NCI-H526 treated with DMSO at 0.1 percent for 48 hours (cell line): ENCODE results near the gene TRIM38.
"Not testable (repeated sequence)": the region's sequence is repeated elsewhere in the genome, so short reads cannot be mapped to it uniquely, and the experiment has no call there.

Experiments used
- DNase-seq: peaks from one replicate; lab custom pipeline; 2025; lab: John Stamatoyannopoulos, UW

TRIM38 gene

DNA sequence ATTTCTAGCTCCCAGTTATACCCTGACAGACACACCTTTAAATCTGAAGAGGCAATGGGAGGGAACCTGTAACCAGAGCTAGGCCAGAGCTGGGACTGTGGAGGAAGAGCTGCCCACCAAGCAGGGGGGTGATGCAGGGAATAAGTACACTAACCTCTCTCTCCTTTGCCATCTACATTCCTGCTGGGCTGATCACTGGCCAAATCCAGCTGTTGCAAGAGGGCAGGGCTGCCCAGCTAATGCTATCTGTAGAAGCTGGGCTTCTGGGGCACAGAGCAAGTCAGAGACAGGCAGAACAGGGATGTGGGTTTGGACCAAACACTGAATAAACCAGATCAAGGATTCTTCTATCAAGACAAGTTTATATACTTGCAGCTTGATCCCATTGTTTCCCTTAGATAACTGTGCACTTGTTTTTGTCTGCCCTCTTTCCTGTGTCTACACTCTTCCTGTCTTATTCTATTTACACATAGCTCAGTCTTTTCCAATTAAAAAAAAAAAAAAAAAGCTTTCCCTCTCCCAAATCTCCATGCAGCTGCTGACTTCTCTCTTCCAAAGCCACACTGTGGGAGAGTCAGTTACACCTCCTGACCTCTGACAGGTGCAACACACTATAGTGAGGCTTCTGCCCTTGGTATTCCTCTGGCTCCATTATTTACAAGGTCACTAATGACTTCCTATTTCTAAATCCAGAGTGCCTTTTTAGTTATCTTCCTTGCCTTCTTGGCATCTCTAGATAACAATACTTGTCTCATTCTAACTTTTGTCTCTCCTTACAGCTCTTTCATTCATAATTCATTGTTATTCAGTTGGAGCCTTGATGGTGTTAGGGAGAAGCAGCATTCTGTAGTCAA is 43.7 kb downstream of the TRIM38 start:
- DNase-seq = no peak

GRCh38 chr6:26006940-26007305 is 44.3 kb downstream of the TRIM38 start:
- not testable (repeated sequence) for DNase-seq

DNA sequence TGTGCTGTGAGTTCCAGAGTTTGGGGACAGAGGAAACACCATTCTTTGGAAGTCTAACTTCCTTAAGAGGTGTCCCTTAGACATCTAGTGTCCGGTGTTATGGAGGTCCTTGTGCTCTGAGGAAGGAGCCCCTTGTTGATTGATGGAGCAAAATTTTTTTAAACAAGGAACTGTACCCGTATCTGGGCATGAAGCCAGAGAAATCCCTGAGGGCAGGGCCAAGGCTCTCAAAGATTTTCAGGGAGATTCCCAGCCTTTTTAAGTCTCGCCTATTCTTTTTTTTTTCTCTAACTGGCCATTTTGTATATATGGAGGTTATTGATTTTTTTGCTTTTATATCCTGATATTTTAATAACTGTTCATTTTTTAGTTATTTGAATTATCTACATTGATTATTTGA is 45.9 kb downstream of the TRIM38 start:
- no peak for DNase-seq

- no peak for DNase-seq
Observed at GRCh38 chr6:26009817-26010216, 47.2 kb downstream of the TRIM38 start.

- DNase-seq = no peak
Observed at GRCh38 chr6:26012061-26012460, 49.5 kb downstream of the TRIM38 start.

- not testable (repeated sequence) for DNase-seq
Observed at GRCh38 chr6:26014386-26014785, 51.8 kb downstream of the TRIM38 start.

DNA sequence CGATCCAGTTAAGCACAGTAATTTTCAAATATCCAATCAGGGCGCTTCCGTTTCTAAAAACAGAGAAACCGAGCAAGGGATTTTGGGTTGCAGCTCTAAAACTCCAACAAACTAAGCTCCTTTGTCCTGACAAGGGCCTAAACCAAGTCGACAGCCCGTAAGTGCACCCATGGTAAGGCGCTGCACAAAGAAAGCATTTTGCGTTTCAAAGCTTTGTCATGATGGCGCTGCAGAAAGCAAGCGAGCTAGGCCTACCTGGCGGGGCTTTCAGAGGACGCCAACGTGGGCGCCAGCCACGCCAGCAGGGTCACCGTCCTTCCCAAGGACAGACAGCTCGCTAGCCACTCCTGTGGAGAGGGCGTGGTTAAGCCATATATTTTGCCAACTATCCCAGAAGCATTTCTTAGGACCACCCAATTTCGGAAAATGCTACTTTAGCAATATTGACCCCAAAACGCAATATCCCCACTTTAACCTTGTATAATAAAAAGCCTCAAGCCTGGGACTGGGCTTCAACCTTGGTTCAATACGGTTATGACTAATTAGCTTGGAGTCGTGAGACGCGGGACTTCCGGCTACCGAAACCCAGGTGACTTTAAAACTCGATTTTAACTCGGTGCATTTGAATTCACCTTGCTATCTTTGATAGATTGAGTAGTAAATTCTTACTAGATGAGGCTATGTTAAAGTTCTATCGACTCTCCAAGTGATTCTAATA is 53.8 kb downstream of the TRIM38 start:
- no peak for DNase-seq

GRCh38 chr6:26016963-26017631 is 54.5 kb downstream of the TRIM38 start:
- no peak for DNase-seq

- no peak for DNase-seq
Observed at GRCh38 chr6:26017632-26017966, 55.0 kb downstream of the TRIM38 start.

DNA sequence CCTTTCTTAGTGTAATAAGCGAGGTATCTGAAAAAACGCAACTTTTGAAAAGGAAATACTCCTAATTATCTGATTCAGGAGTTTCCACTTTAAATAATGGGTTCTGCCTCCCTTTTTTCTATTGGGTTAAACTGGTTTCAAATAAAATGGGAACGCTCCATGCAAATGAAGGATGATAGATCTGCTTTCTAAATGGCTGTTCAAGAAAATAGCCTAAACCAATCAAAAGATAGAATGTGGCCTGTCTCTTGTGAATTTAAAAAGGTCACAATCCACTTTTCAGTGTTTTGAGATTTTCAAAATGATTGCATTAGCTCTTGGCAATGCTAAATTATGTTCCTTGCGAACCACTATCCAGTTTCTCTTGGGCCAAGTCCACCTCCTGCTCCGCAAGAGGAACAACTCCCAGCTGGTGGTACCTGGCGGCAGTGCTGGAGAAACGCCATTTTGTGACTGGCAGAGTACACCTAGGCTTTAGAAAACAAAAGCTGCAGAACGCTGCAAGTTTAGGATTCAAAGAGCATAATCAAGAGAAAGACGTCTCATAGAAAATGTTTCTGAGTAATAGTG is 56.7 kb downstream of the TRIM38 start:
- DNase-seq = no peak

- no peak for DNase-seq
Observed at GRCh38 chr6:26019967-26020328, 57.3 kb downstream of the TRIM38 start.

- DNase-seq = no peak
Observed at GRCh38 chr6:26020329-26021000, 57.9 kb downstream of the TRIM38 start.

DNA sequence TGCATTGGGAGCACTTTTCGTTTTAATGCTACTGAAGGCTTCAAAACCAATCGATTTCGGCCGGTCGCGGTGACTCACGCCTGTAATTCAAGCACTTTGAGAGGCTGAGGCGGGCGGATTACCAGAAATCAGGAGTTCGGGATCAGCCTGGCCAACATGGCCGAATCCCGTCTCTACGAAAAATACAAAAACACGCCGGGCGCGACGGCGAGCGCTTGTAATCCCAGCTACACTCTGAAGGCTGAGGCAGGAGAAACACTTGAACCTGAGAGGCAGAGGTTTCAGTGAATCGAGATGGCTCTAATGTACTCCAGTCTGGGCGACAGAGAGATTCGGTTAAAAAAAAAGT is 58.4 kb downstream of the TRIM38 start:
- DNase-seq = no peak

DNA sequence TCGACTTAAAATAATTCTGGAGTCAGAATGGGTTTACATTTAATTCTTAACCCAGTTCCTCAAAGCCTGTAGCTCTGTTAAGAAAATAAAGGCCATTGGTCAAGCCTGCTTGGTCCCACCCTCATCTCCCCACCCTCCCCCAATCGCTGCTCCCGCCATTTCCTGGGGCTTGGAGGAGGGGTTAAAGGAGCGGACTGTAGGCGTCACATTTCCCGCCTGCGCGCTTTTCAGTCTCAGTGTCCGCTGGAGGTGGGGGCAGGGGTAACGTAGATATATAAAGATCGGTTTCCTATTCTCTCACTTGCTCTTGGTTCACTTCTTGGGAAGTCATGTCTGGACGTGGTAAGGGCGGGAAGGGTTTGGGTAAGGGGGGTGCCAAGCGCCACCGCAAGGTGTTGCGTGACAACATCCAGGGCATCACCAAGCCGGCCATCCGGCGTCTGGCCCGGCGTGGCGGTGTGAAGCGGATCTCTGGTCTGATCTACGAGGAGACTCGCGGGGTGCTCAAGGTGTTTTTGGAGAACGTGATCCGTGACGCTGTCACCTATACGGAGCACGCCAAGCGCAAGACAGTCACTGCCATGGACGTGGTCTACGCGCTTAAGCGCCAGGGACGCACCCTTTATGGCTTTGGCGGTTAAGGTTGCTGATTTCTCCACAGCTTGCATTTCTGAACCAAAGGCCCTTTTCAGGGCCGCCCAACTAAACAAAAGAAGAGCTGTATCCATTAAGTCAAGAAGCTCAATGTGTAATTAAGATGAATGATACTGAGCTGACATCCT is 58.9 kb downstream of the TRIM38 start:
- peak; percentile 73 for DNase-seq

- DNase-seq = peak; percentile 35
Observed at GRCh38 chr6:26022132-26022472, 59.5 kb downstream of the TRIM38 start.

- DNase-seq = no peak
Observed at GRCh38 chr6:26022737-26023136, 60.1 kb downstream of the TRIM38 start.

GRCh38 chr6:26024651-26025046 is 62.0 kb downstream of the TRIM38 start:
- no peak for DNase-seq

GRCh38 chr6:26025047-26025893 is 62.7 kb downstream of the TRIM38 start:
- no peak for DNase-seq

- DNase-seq = peak; percentile 92
Observed at GRCh38 chr6:26025894-26026832, 63.6 kb downstream of the TRIM38 start.
